Activated CD4-positive, alpha-beta T cell treated with anti-CD3 and anti-CD28 coated beads for 4 hours (primary cell): Measurements from ENCODE around the gene ATL1.
"Not testable (repeated sequence)": the region's sequence is repeated elsewhere in the genome, so short reads cannot be mapped to it uniquely, and the experiment has no call there.

Experiments
- DNase-seq, 2 donors: peaks; one replicate each; pipeline ENCODE4 v3.0.0-alpha.2; 2020

ATL1 gene

GRCh38 chr14:50665300-50665699, 105.4 kb downstream of the ATL1 start:
- not testable (repeated sequence) for DNase-seq

- peak; percentile 4 to 24 for DNase-seq
These were observed 107.1 kb downstream of the ATL1 start for GRCh38 chr14:50666772-50667683.

- DNase-seq: peak; percentile 27 to 38
These were observed 107.7 kb downstream of the ATL1 start for GRCh38 chr14:50667684-50667995.

GRCh38 chr14:50667996-50668825, 108.3 kb downstream of the ATL1 start, which contains the start of gene SAV1:
Gene SAV1, minus strand, starts transcription at chr14:50668306. Its CDS starts 339 bp downstream, at chr14:50667967.
- DNase-seq: peak; percentile 41 to 44

- DNase-seq: no peak
These were observed 108.8 kb downstream of the ATL1 start for GRCh38 chr14:50668826-50669143.

- DNase-seq: no peak
These were observed 109.6 kb downstream of the ATL1 start for GRCh38 chr14:50669441-50669986.

- DNase-seq: no peak
These were observed 110.4 kb downstream of the ATL1 start for GRCh38 chr14:50670196-50670865.

GRCh38 chr14:50670866-50671256, 110.9 kb downstream of the ATL1 start:
- DNase-seq: no peak

- no peak for DNase-seq
These were observed 115.7 kb downstream of the ATL1 start for GRCh38 chr14:50675597-50675996.

GRCh38 chr14:50676814-50677516, 117.0 kb downstream of the ATL1 start:
- DNase-seq: no peak

GRCh38 chr14:50677527-50678063, 117.7 kb downstream of the ATL1 start:
- no peak for DNase-seq

GRCh38 chr14:50678163-50678562, 118.2 kb downstream of the ATL1 start:
- DNase-seq: no peak

- DNase-seq: no peak
These were observed 119.7 kb downstream of the ATL1 start for GRCh38 chr14:50679674-50680073.
